Fibroblast of skin of right quadriceps (primary cell): Measurements from ENCODE around the gene ABI3BP.
"Not testable (repeated sequence)": the region's sequence is repeated elsewhere in the genome, so short reads cannot be mapped to it uniquely, and the experiment has no call there.

Source experiments
- DNase-seq: peaks from one replicate; pipeline ENCODE4 v3.0.0-alpha.2; 2013

Gene ABI3BP

GRCh38 chr3:100982710-100983109 is 10.5 kb downstream of the ABI3BP start:
- DNase-seq, result peak; percentile 61

DNA sequence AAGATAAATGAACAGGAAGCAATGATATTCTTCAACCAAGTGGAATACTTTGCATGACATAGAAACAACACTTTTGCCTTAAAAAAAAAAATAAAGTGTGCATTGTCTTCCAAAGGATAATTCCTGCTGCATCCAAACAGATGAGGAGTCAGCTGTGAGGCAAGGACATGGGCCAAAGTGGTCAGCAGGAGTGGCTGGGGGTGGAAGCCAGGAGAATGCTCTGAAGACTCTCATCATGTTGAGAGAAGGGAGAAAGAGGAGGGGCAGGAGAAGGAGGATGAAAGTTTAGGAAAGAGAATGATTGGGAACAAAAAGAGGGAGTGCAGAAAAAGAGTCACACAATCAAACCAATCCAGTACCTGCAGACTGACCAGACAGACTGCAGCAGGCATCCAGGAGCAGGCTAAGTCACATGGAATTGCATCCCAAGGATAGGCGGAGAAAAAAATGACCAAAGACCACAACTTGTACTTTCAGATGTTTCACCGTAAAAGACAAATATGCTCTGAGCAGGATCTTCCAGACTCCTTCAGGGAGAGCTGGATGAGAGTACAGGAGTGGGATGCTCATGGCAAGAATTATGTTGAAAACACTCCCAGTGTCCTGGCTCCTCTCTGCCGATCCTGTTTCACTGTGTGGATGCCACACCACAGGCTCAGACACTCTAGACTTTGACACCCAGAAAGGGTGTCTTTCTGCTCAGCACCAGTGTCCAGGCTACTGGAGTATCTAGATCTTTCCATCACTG is 11.9 kb downstream of the ABI3BP start:
- no peak for DNase-seq

GRCh38 chr3:100978011-100978659 is 15.1 kb downstream of the ABI3BP start:
- DNase-seq, result peak; percentile 30

GRCh38 chr3:100976611-100977010 is 16.6 kb downstream of the ABI3BP start:
- no peak for DNase-seq

DNA sequence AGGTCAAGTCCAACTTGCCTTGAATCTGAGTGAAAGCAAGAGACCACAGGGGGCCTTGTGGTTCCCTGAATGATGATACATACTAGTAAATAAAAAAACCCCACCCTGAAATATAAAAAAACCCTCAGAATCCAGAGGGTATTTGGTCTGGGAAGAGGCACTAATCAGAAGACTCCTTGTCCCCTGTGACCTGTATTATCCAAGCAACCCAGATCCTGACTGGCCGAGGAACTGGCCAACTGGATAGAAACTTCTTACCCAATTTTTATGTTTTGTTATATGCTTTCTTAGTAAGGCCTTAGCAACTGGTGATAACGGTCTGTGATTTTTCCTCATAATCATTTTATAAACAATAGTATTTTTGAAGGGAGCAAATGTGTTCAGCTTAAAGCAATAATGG is 17.5 kb downstream of the ABI3BP start:
- no peak for DNase-seq

DNA sequence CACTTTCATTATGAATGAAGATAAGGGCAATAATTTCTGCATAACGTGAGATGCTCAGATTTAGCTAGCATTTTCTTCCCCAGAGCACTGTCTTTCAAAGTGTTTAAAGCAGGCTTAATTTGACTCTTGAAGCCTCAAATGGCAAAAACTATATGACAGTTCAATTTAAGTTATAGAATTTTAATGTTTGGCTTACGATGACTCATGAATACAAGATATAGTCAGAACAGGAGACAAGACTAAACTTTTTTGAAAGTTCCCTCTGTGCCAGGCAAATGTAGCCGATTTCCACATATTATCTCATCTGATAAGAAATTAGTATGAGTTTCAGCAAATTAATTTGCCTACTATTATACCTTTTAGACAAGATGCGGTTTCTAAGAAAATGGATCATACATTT is 19.6 kb downstream of the ABI3BP start:
- DNase-seq, result no peak

DNA sequence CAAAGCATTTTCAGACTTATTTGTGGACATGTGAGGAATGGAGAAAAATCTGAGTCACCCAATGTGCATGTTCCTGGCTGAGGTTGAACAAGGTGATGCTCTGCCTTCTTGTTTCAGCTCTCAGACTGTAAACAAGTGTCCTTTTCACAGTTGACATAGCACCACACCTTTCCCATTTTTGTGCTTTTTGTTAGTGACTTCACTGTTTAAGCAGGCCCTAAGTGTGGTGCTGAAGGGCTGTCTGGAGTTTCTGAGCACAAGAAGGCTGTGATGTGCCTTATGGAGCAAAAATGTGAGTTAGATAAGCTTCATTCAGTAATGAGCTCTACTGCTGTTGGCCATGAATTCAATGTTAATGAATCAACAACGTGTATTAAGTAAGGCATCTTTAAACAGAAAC is 20.4 kb downstream of the ABI3BP start:
- DNase-seq, result peak; percentile 63

- no peak for DNase-seq
Observed at GRCh38 chr3:100972301-100972844, 20.8 kb downstream of the ABI3BP start.

- DNase-seq, result no peak
Observed at GRCh38 chr3:100971798-100972197, 21.4 kb downstream of the ABI3BP start.

DNA sequence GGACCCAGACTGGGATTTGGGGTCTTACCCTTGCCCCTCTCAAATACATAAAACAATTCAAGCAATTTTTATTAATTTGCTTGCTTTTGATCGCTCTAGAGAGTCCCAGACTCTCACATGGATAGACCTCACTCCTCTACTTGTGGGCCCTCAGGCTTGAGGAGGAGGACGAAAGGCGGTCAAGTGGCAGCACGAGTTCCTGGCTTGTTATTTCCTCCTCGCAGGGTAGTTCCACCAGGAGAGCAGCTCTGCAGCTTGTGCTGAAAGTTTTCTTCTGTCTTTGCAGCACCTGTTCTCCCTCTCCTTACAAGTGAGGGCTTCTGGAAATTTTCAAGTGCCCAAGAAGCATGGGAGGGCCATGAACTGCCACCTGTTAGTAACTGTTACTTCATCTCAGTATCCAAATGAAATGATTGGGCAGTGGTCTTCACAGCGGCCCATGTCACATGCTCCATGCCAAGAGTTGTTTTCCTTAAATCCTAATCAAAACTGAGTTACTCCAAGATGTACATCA is 22.7 kb downstream of the ABI3BP start:
- no peak for DNase-seq

- DNase-seq, result peak; percentile 77
Observed at GRCh38 chr3:100968932-100969906, 24.0 kb downstream of the ABI3BP start.

- DNase-seq, result peak; percentile 84
Observed at GRCh38 chr3:100966807-100967206, 26.4 kb downstream of the ABI3BP start.

- DNase-seq, result peak; percentile 47
Observed at GRCh38 chr3:100966049-100966491, 27.2 kb downstream of the ABI3BP start.

GRCh38 chr3:100963041-100963440 is 30.2 kb downstream of the ABI3BP start:
- no peak for DNase-seq

- peak; percentile 56 for DNase-seq
Observed at GRCh38 chr3:100957261-100957986, 35.8 kb downstream of the ABI3BP start.

DNA sequence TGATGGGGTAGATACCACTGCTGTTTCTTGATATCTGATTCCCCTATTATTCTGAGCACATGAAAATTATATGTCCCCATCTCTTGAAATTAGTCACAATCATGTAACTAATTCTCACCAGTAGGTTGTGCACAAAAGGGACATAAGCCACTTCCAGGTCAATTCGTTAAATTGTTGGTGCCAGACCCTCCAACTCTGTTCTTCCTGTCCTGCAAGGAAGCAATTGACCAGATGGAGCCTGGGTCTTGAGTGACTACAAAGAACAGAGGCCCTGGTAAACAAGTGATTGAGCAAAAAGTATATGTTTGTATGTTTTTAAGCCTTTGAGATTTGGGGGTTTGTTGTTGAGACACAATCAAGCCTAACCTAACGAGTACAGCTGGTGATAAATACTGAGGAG is 36.9 kb downstream of the ABI3BP start:
- no peak for DNase-seq

DNA sequence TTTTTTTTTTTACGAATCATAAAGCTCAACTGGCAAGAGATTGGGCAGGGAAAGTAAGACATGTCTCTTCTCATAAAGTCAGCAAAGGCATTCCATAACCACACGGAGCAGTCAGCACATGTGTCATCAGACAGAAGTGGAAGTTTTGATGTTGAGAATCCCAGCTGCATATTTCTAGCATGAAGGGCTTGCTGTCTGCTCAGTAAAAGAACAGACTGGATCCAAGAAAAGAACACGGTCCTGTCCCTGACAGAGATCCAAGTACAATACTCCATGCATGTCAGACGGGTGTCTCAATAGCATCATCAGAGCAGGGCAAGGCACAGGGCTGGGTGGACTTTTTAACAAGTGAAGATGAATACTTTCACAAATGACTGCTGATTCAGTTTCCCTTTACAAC is 38.2 kb downstream of the ABI3BP start:
- DNase-seq, result peak; percentile 96

DNA sequence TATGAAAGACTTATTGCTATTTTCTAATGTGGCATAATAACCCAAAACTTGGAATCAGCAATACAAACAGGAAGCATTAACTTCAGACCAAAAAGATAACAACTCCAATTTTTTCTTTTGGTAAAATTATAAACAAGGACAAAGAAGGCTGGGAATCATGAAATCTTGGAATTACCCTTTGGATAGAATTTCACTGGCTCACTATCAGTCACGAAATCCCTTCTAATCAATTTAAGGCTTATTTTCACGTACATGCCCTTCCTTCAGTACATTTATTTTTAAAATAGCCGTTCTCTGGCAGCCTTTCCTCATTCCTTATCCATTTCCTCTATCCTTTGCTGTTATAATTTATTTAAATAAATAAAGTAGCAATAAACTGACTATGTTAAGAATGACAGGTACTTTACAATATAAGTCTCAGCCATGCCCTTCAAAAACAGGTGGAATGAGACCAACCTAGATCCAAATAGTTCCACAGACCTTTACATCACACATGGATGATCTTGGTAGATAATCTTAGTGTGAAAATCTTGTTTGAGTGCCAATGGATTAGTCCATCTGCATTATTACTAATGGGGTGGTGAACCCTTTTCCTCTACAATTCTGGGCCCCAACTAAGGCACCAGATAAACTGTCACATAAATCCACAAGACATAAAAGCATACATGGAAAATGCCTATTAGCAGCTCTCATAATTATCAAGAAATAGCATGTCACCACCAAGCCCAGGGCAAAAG is 38.9 kb downstream of the ABI3BP start:
- no peak for DNase-seq

DNA sequence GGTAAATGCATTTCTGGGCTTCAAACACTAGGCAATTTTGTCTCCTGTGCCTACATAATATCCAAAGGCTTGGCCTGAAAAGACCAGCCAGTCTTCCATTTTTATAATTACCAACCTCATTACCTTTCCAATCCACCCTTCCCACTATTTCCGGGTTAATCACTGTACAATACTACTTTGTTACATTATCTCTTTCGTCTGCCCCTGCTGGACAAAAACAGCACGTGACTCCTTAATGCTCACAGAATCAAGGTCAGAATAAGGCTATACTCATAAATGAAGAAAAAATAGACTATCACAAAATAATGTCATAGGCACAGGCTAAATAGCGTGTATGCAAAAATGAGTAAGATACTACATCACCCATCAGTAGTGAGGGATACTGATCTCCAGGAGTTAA is 40.1 kb downstream of the ABI3BP start:
- DNase-seq, result no peak

GRCh38 chr3:100947119-100947518 is 46.1 kb downstream of the ABI3BP start:
- DNase-seq, result no peak

DNA sequence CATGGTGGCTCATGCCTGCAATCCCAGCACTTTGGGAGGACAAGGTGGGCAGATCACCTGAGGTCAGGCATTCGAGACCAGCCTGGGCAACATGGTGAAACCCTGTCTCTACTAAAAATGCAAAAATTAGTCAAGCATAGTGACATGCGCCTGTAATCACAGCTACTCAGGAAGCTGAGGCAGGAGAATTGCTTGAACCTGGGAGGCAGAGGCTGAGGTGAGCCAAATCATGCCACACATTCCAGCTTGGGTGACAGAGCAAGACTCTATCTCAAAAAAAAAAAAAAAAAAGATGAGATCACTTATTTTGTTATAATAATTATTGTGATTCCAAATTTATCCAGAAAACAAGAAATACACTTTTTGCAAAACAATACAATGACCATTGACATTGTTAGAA is 47.1 kb downstream of the ABI3BP start:
- DNase-seq, result not testable (repeated sequence)
